Lung (tissue), 12 donors: ENCODE measurements around the gene JSRP1. TPM values are rescaled to one million over a fixed set of nuclear protein-coding genes. Genes with fewer than 3 reads are reported as not detected.

ENCODE experiments used
- ATAC-seq: fragments of 200-7000 bp; cut with Tn5 transposase; one replicate; pipeline ENCODE4 v1.9.1; 2020; ENCODE audit warnings: moderate number of reproducible peaks; ENCODE audit not compliant: insufficient read depth, low FRiP score
- DNase-seq, 3 donors: peaks; one replicate each; pipeline ENCODE4 v3.0.0-alpha.2; 2013 to 2017
- H3K27ac ChIP-seq, 2 donors: one replicate each; pipeline ENCODE4 v1.5.1; 2013; ENCODE audit warnings: mild to moderate bottlenecking in 2 of 2, moderate library complexity in 2 of 2, control low read depth in 1 of 2, inconsistent platforms in 1 of 2, low read depth in 1 of 2, low read length in 1 of 2
- H3K27me3 ChIP-seq, 3 donors: one replicate each; pipeline ENCODE4 v1.5.1; 2013; ENCODE audit warnings: low read length in 2 of 3; ENCODE audit not compliant: control insufficient read depth in 3 of 3, insufficient read depth in 3 of 3
- H3K36me3 ChIP-seq, 4 donors: one replicate each; pipeline ENCODE4 v1.5.1; 2013; ENCODE audit warnings: low read length in 4 of 4, mild to moderate bottlenecking in 1 of 4, moderate library complexity in 1 of 4; ENCODE audit not compliant: control insufficient read depth in 4 of 4, insufficient read depth in 4 of 4
- H3K4me1 ChIP-seq, 5 donors: one replicate each; pipeline ENCODE4 v1.5.1; 2013; ENCODE audit warnings: low read length in 5 of 5, mild to moderate bottlenecking in 2 of 5, moderate library complexity in 1 of 5; ENCODE audit not compliant: control insufficient read depth in 5 of 5, insufficient read depth in 5 of 5
- H3K4me3 ChIP-seq: one replicate; pipeline ENCODE4 v1.5.1; 2013; ENCODE audit warnings: mild to moderate bottlenecking, control low read depth, moderate library complexity
- H3K9ac ChIP-seq, 2 donors: one replicate each; pipeline ENCODE4 v1.5.1; 2013; ENCODE audit warnings: low read length in 2 of 2, control low read depth in 1 of 2; ENCODE audit not compliant: insufficient read depth in 1 of 2
- H3K9me3 ChIP-seq, 4 donors: one replicate each; pipeline ENCODE4 v1.5.1; 2013; ENCODE audit warnings: low read length in 3 of 4, mild to moderate bottlenecking in 1 of 4, moderate library complexity in 1 of 4; ENCODE audit not compliant: control insufficient read depth in 4 of 4, insufficient read depth in 3 of 4
- CTCF ChIP-seq: IDR thresholded peaks from 2 replicates; pipeline ENCODE4 v1.5.1; 2012; ENCODE audit warnings: mild to moderate bottlenecking; ENCODE audit errors: control extremely low read depth, extremely low read depth
- WGBS, 2 donors: extraction: QIAGEN DNeasy Blood & Tissue Kit; methylation state at CpG; one replicate each; pipeline ENCODE4 v1.1.7; 2013; 5-methylcytosine and 5-hydroxymethylcytosine counted together
- polyA plus RNA-seq, 2 donors: library from polyadenylated mRNA; stranded (reverse); fragments of 200-250 nt; gene quantifications; one replicate each; pipeline ENCODE4 v1.2.1, GENCODE V29; 2013
- total RNA-seq, 2 donors: library from RNA; depleted of rRNA in 1 of 2; stranded (reverse); fragments of >200 nt in 1 of 2; gene quantifications; one replicate each; pipeline ENCODE4 v1.2.1, GENCODE V29; 2014 to 2021
- donor health status: control.
- donor health status: control.
- donor health status: Bipolar disorder and iron deficiency.
- donor health status: healthy.
- donor health status: DM: yes; HTN: yes; CAD: no.

JSRP1 gene
- total and polyA plus RNA-seq, 4 donors = 0.61 to 2.3 (median 0.88) TPM

GRCh38 chr19:2233601-2234280 is 22.5 kb downstream of the JSRP1 start:
- no peak for TF ChIP-seq CTCF
- Histone ChIP-seq H3K9ac (no peak overlapping the region), H3K27ac (no peak overlapping the region), H3K9me3 (no peaks in the 10 kb centered on the region), H3K36me3 (peaks cover 3 to 46% (median 7%) of the 10 kb centered on the region in 4 donors), H3K4me1 (peaks cover 10 to 24% (median 15%) of the 10 kb centered on the region in 5 donors), H3K27me3 (no peaks in the 10 kb centered on the region), H3K4me3 (no peak overlapping the region)
- WGBS, 2 donors = 90 to 92% methylated on average over 25 of the region's 25 CpGs
- DNase-seq (no peak), ATAC-seq (no peak)

GRCh38 chr19:2232286-2233151 is 23.7 kb downstream of the JSRP1 start:
- Histone ChIP-seq H3K4me3 (no peak overlapping the region), H3K36me3 (peaks cover 3 to 57% (median 8%) of the 10 kb centered on the region in 4 donors), H3K9me3 (no peaks in the 10 kb centered on the region), H3K27ac (no peak overlapping the region), H3K4me1 (peaks cover 3 to 20% (median 6%) of the 10 kb centered on the region in 5 donors), H3K27me3 (no peaks in the 10 kb centered on the region), H3K9ac (no peak overlapping the region)
- DNase-seq (no peak), ATAC-seq (no peak)
- no peak for TF ChIP-seq CTCF
- 83 to 86% methylated on average over 30 of the region's 30 CpGs for WGBS, 2 donors

DNA sequence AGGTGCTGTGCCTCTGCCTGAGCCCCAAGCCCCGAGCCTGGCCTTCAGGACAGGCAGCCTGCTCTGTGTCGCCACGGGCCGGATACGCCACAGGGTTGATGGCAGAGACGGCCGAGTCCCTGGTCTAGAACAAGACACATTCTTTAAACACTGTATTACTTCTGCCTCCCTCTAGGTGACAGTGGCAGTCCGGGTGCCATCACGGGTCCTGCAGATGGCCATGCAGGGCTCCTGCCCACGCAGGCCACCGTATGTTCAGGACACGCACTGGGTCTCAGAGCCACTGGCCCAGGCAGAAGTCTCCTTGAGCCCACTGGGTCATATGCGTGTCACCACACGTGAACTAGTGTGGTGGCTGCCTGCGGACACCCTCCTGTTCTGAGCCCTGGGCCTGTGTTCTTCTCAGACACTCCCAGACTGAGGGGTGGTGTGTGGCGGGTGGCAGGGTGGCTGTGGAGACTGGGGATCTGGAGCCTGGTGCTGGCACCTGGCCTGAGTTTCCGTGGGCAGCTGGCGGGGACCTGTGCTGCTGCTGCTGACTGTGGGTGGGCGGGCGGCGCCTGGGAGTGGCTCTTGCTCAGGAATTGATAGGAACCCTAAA is 24.5 kb downstream of the JSRP1 start:
- H3K36me3 ChIP-seq = peaks cover 7 to 65% (median 8%) of the 10 kb centered on the region in 4 donors
- WGBS, 2 donors = 88 to 91% methylated on average over 21 of the region's 21 CpGs
- H3K9me3 ChIP-seq = no peaks in the 10 kb centered on the region
- ATAC-seq (no peak), DNase-seq (no peak)
- H3K4me3 ChIP-seq = no peak overlapping the region
- no peak overlapping the region for H3K9ac ChIP-seq
- H3K27ac ChIP-seq = no peak overlapping the region
- H3K4me1 ChIP-seq = peaks cover 0 to 14% (median 4%) of the 10 kb centered on the region in 5 donors
- no peak for TF ChIP-seq CTCF
- no peaks in the 10 kb centered on the region for H3K27me3 ChIP-seq
